ENCODE results near the gene ERV3-1. TPM values are rescaled to one million over a fixed set of nuclear protein-coding genes. Genes with fewer than 3 reads are reported as not detected.
"Not testable (repeated sequence)": the region's sequence is repeated elsewhere in the genome, so short reads cannot be mapped to it uniquely, and the experiment has no call there.

The ERV3-1 gene
- total RNA-seq, 1 donor: 9.0 TPM

GRCh38 chr7:64990216-64990615, 16.3 kb downstream of the ERV3-1 start:
- H3K4me3 ChIP-seq (ENCODE audit: low read depth, low read length): no peak overlapping the region
- DNase-seq (ENCODE audit: low read depth): no peak
- no peak for TF ChIP-seq CTCF (IDR thresholded peaks at IDR 0.05; ENCODE audit: insufficient read depth, low read length)

- DNase-seq (ENCODE audit: low read depth): no peak
- no peak overlapping the region for H3K4me3 ChIP-seq (ENCODE audit: low read depth, low read length)
- TF ChIP-seq CTCF (IDR thresholded peaks at IDR 0.05; ENCODE audit: insufficient read depth, low read length): no peak
Measured at GRCh38 chr7:64978497-64979203, 27.8 kb downstream of the ERV3-1 start.

- DNase-seq (ENCODE audit: low read depth): no peak
- H3K4me3 ChIP-seq (ENCODE audit: low read depth, low read length): no peak overlapping the region
- TF ChIP-seq CTCF (IDR thresholded peaks at IDR 0.05; ENCODE audit: insufficient read depth, low read length): no peak
Measured at GRCh38 chr7:64965594-64965993, 40.9 kb downstream of the ERV3-1 start.

- no peak for TF ChIP-seq CTCF (IDR thresholded peaks at IDR 0.05; ENCODE audit: insufficient read depth, low read length)
- DNase-seq (ENCODE audit: low read depth): no peak
- H3K4me3 ChIP-seq (ENCODE audit: low read depth, low read length): no peak overlapping the region
Measured at GRCh38 chr7:64959072-64959747, 47.3 kb downstream of the ERV3-1 start.

- H3K4me3 ChIP-seq (ENCODE audit: low read depth, low read length): no peak overlapping the region
- peak; percentile 85 for TF ChIP-seq CTCF (IDR thresholded peaks at IDR 0.05; ENCODE audit: insufficient read depth, low read length)
- DNase-seq (ENCODE audit: low read depth): peak; percentile 63
Measured at GRCh38 chr7:64951250-64951848, 55.1 kb downstream of the ERV3-1 start.

GRCh38 chr7:64950673-64951072, 55.8 kb downstream of the ERV3-1 start:
- DNase-seq (ENCODE audit: low read depth); H3K4me3 ChIP-seq (ENCODE audit: low read depth, low read length): not testable (repeated sequence)

GRCh38 chr7:64948774-64949173, 57.7 kb downstream of the ERV3-1 start:
- not testable (repeated sequence) for H3K4me3 ChIP-seq (ENCODE audit: low read depth, low read length); DNase-seq (ENCODE audit: low read depth)

All from fibroblast of the aortic adventitia (primary cell).